Lung (tissue), 12 donors: Measurements from ENCODE around the gene PRKCA. TPM values are rescaled to one million over a fixed set of nuclear protein-coding genes. Genes with fewer than 3 reads are reported as not detected.

Experiments used
- ATAC-seq: fragments of 200-7000 bp; cut with Tn5 transposase; one replicate; pipeline ENCODE4 v1.9.1; 2020; ENCODE audit warnings: moderate number of reproducible peaks; ENCODE audit not compliant: insufficient read depth, low FRiP score
- DNase-seq, 3 donors: peaks; one replicate each; pipeline ENCODE4 v3.0.0-alpha.2; 2013 to 2017
- H3K27ac ChIP-seq, 2 donors: one replicate each; pipeline ENCODE4 v1.5.1; 2013; ENCODE audit warnings: mild to moderate bottlenecking in 2 of 2, moderate library complexity in 2 of 2, control low read depth in 1 of 2, inconsistent platforms in 1 of 2, low read depth in 1 of 2, low read length in 1 of 2
- H3K27me3 ChIP-seq, 3 donors: one replicate each; pipeline ENCODE4 v1.5.1; 2013; ENCODE audit warnings: low read length in 2 of 3; ENCODE audit not compliant: control insufficient read depth in 3 of 3, insufficient read depth in 3 of 3
- H3K36me3 ChIP-seq, 4 donors: one replicate each; pipeline ENCODE4 v1.5.1; 2013; ENCODE audit warnings: low read length in 4 of 4, mild to moderate bottlenecking in 1 of 4, moderate library complexity in 1 of 4; ENCODE audit not compliant: control insufficient read depth in 4 of 4, insufficient read depth in 4 of 4
- H3K4me1 ChIP-seq, 5 donors: one replicate each; pipeline ENCODE4 v1.5.1; 2013; ENCODE audit warnings: low read length in 5 of 5, mild to moderate bottlenecking in 2 of 5, moderate library complexity in 1 of 5; ENCODE audit not compliant: control insufficient read depth in 5 of 5, insufficient read depth in 5 of 5
- H3K4me3 ChIP-seq: one replicate; pipeline ENCODE4 v1.5.1; 2013; ENCODE audit warnings: mild to moderate bottlenecking, control low read depth, moderate library complexity
- H3K9ac ChIP-seq, 2 donors: one replicate each; pipeline ENCODE4 v1.5.1; 2013; ENCODE audit warnings: low read length in 2 of 2, control low read depth in 1 of 2; ENCODE audit not compliant: insufficient read depth in 1 of 2
- H3K9me3 ChIP-seq, 4 donors: one replicate each; pipeline ENCODE4 v1.5.1; 2013; ENCODE audit warnings: low read length in 3 of 4, mild to moderate bottlenecking in 1 of 4, moderate library complexity in 1 of 4; ENCODE audit not compliant: control insufficient read depth in 4 of 4, insufficient read depth in 3 of 4
- WGBS, 2 donors: extraction: QIAGEN DNeasy Blood & Tissue Kit; methylation state at CpG; one replicate each; pipeline ENCODE4 v1.1.7; 2013; 5-methylcytosine and 5-hydroxymethylcytosine counted together
- polyA plus RNA-seq, 2 donors: library from polyadenylated mRNA; stranded (reverse); fragments of 200-250 nt; gene quantifications; one replicate each; pipeline ENCODE4 v1.2.1, GENCODE V29; 2013
- total RNA-seq, 2 donors: library from RNA; depleted of rRNA in 1 of 2; stranded (reverse); fragments of >200 nt in 1 of 2; gene quantifications; one replicate each; pipeline ENCODE4 v1.2.1, GENCODE V29; 2014 to 2021
- TF ChIP-seq, protein P1 (sequence below): IDR thresholded peaks from 2 replicates; pipeline ENCODE4 v1.5.1; 2012; ENCODE audit warnings: mild to moderate bottlenecking; ENCODE audit errors: control extremely low read depth, extremely low read depth
- donor health status: control.
- donor health status: control.
- donor health status: Bipolar disorder and iron deficiency.
- donor health status: healthy.
- donor health status: DM: yes; HTN: yes; CAD: no.

The PRKCA gene
- total and polyA plus RNA-seq, 4 donors = 3.4 to 34.8 (median 13.8) TPM

DNA sequence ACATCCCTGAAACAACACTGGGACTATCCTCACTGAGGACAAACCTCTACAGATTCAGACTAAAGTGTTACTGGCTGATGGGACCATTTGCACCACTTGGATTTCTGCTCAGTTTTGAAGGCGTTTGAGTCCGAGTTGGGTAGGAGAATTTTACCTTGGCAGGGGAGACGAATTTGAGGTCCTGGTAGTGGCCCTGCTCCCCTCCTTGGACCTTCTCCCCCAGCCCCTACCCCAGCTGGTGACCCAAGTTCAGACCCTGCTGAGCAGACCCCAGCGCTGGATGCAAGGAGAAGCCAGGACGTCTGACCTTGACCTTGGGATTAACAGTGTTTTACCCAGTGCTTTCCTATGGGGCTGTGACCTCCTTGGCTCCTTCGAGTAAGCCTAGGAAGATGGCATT, 546.1 kb downstream of the PRKCA start:
- Histone ChIP-seq H3K4me1 (no peaks in the 10 kb centered on the region), H3K4me3 (no peak overlapping the region), H3K9ac (no peak overlapping the region), H3K27me3 (no peaks in the 10 kb centered on the region), H3K27ac (no peak overlapping the region), H3K9me3 (peaks cover 0 to 12% (median 0%) of the 10 kb centered on the region in 4 donors), H3K36me3 (no peaks in the 10 kb centered on the region)
- DNase-seq (no peak), ATAC-seq (no peak)
- TF ChIP-seq, protein P1, sequence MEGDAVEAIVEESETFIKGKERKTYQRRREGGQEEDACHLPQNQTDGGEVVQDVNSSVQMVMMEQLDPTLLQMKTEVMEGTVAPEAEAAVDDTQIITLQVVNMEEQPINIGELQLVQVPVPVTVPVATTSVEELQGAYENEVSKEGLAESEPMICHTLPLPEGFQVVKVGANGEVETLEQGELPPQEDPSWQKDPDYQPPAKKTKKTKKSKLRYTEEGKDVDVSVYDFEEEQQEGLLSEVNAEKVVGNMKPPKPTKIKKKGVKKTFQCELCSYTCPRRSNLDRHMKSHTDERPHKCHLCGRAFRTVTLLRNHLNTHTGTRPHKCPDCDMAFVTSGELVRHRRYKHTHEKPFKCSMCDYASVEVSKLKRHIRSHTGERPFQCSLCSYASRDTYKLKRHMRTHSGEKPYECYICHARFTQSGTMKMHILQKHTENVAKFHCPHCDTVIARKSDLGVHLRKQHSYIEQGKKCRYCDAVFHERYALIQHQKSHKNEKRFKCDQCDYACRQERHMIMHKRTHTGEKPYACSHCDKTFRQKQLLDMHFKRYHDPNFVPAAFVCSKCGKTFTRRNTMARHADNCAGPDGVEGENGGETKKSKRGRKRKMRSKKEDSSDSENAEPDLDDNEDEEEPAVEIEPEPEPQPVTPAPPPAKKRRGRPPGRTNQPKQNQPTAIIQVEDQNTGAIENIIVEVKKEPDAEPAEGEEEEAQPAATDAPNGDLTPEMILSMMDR = no peak
- 86 to 88% methylated on average over 6 of the region's 6 CpGs for WGBS, 2 donors

DNA sequence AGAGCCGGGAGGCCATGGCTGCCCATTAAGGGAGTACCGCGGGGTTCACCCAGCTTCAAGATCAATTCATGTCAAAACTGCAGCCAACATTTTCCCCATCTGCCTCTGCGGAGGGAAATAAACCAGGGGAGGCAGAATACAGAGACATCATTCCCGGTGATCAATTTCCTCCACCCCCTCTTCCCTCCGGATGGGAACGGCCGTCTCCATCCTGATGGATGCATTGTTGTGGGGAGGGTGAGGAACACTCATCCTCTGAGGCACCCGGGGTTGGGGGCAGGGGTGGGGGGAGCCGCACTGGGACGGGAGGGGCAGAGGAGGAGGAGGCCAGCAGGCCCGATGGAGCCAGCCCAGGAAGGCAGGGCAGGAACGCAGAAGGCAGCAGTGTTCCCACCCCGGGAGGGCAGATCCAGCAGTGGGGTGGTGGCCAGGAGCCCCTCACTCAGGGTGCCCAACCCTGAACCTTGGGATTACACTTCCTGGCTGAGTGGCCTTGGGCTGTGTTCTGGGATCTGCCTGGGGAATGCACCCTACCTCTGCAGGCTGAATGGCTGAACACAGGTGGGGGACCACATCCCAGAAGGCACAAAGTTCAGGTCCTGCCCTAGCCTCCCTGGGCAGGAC, 546.7 kb downstream of the PRKCA start:
- 69 to 76% methylated on average over 14 of the region's 14 CpGs for WGBS, 2 donors
- H3K4me1 ChIP-seq = no peaks in the 10 kb centered on the region
- no peak overlapping the region for H3K27ac ChIP-seq
- H3K36me3 ChIP-seq = no peaks in the 10 kb centered on the region
- DNase-seq (no peak), ATAC-seq (no peak)
- no peaks in the 10 kb centered on the region for H3K27me3 ChIP-seq
- H3K9ac ChIP-seq = no peak overlapping the region
- peaks cover 0 to 12% (median 0%) of the 10 kb centered on the region in 4 donors for H3K9me3 ChIP-seq
- no peak overlapping the region for H3K4me3 ChIP-seq
- TF ChIP-seq, protein P1 = no peak

DNA sequence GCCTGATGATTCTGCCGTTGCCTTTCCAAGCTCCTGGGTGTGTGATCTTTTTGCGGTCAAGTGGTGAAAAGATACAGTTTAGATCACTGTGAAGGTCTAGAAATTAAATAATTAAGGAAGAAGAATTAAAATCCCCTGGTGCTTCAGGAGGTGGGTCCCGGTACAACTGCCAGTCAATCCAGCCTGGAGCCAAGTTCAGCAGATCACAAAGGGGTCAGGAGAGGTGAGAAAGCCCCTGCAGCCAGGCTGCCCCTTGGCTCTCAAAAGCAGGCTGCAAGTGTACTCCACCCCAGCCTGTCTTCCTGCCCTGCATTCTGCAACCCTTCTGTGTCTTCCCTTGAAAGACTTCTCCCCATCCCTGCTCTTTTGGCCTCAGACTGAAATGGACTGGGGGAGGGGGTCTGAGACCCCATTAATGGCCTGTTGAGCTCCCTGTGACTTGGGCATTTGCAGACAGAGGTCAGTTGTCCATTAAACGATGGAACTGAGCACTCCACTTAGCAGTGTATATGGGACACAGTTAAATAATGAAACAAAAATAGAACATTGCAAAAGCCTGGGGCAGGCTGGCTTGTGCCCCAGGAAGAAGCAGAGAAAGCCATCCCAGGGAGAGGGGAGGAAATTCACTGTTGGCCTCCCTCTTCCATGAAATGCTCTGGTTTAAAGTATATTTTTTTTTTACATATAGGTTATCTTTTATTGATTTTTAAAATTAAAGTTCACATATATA, 547.6 kb downstream of the PRKCA start:
- Histone ChIP-seq H3K9me3 (peaks cover 0 to 12% (median 0%) of the 10 kb centered on the region in 4 donors), H3K4me1 (no peaks in the 10 kb centered on the region), H3K27ac (no peak overlapping the region), H3K4me3 (no peak overlapping the region), H3K9ac (no peak overlapping the region), H3K36me3 (no peaks in the 10 kb centered on the region), H3K27me3 (no peaks in the 10 kb centered on the region)
- 72 to 83% methylated on average over 4 of the region's 4 CpGs for WGBS, 2 donors
- DNase-seq = no peak
- ATAC-seq = no peak
- TF ChIP-seq, protein P1 = no peak
